ENCODE results near the gene CPPED1.

DNA sequence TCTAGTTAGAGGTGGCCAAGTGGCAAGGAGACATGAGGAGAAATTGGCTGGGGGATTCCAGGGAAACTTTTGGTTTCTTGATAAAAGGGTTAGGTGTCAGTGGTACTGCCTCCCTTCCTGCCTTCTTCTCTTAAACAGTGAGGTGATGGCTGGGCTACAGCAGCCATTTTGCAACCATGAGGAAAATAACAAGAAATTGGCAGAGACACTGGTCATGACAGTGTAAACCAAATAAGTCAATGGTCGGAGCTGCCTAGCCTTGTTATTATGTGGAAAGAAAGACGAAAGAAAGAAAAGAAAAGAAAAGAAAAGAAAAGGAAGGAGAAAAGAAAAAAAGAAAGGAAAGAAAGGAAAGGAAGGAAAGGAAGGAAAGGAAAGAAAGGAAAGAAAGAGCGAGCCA, 63.9 kb downstream of the CPPED1 start:
- TF ChIP-seq, protein P1, sequence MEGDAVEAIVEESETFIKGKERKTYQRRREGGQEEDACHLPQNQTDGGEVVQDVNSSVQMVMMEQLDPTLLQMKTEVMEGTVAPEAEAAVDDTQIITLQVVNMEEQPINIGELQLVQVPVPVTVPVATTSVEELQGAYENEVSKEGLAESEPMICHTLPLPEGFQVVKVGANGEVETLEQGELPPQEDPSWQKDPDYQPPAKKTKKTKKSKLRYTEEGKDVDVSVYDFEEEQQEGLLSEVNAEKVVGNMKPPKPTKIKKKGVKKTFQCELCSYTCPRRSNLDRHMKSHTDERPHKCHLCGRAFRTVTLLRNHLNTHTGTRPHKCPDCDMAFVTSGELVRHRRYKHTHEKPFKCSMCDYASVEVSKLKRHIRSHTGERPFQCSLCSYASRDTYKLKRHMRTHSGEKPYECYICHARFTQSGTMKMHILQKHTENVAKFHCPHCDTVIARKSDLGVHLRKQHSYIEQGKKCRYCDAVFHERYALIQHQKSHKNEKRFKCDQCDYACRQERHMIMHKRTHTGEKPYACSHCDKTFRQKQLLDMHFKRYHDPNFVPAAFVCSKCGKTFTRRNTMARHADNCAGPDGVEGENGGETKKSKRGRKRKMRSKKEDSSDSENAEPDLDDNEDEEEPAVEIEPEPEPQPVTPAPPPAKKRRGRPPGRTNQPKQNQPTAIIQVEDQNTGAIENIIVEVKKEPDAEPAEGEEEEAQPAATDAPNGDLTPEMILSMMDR (IDR thresholded peaks at IDR 0.05), result no peak
- no peak for TF ChIP-seq EP300 (IDR thresholded peaks at IDR 0.05)
- no peak for TF ChIP-seq POLR2A (IDR thresholded peaks at IDR 0.05)

All from tibial nerve (tissue), 4 donors.